GM21723 (cell line): ENCODE data around the gene TXNDC8.
"Not testable (repeated sequence)": the region's sequence is repeated elsewhere in the genome, so short reads cannot be mapped to it uniquely, and the experiment has no call there.

ENCODE experiments used
- ATAC-seq: cut with Tn5 transposase; IDR thresholded peaks from one replicate; pipeline ENCODE4 v1.9.1; 2021; ENCODE audit warnings: mild to moderate bottlenecking, moderate library complexity; ENCODE audit not compliant: unreplicated experiment

Gene TXNDC8

GRCh38 chr9:110328763-110329162 is 8.9 kb downstream of the TXNDC8 start:
- ATAC-seq = no peak

GRCh38 chr9:110327716-110328115 is 9.9 kb downstream of the TXNDC8 start:
- ATAC-seq = no peak

GRCh38 chr9:110323818-110324217 is 13.8 kb downstream of the TXNDC8 start:
- ATAC-seq = no peak

GRCh38 chr9:110320651-110321445 is 16.8 kb downstream of the TXNDC8 start:
- no peak for ATAC-seq

- no peak for ATAC-seq
Measured at GRCh38 chr9:110319781-110320492, 17.7 kb downstream of the TXNDC8 start.

GRCh38 chr9:110317911-110318310 is 19.8 kb downstream of the TXNDC8 start:
- no peak for ATAC-seq

- peak; percentile 98 for ATAC-seq
Measured at GRCh38 chr9:110316261-110317075, 21.2 kb downstream of the TXNDC8 start.

- not testable (repeated sequence) for ATAC-seq
Measured at GRCh38 chr9:110311978-110312377, 25.7 kb downstream of the TXNDC8 start.

GRCh38 chr9:110309681-110310080 is 28.0 kb downstream of the TXNDC8 start:
- no peak for ATAC-seq

GRCh38 chr9:110308633-110309038 is 29.0 kb downstream of the TXNDC8 start:
- ATAC-seq = peak; percentile 72

- no peak for ATAC-seq
Measured at GRCh38 chr9:110307191-110307590, 30.5 kb downstream of the TXNDC8 start.

GRCh38 chr9:110303133-110303532 is 34.5 kb downstream of the TXNDC8 start:
- no peak for ATAC-seq

GRCh38 chr9:110298043-110298605 is 39.5 kb downstream of the TXNDC8 start:
- no peak for ATAC-seq

- no peak for ATAC-seq
Measured at GRCh38 chr9:110293248-110293647, 44.4 kb downstream of the TXNDC8 start.

- no peak for ATAC-seq
Measured at GRCh38 chr9:110291921-110292557, 45.6 kb downstream of the TXNDC8 start.

GRCh38 chr9:110290001-110290400 is 47.7 kb downstream of the TXNDC8 start:
- no peak for ATAC-seq

- ATAC-seq = no peak
Measured at GRCh38 chr9:110288503-110288902, 49.2 kb downstream of the TXNDC8 start.

- no peak for ATAC-seq
Measured at GRCh38 chr9:110287289-110287680, 50.4 kb downstream of the TXNDC8 start.

- no peak for ATAC-seq
Measured at GRCh38 chr9:110284211-110284844, 53.3 kb downstream of the TXNDC8 start.

GRCh38 chr9:110283751-110284150 is 53.9 kb downstream of the TXNDC8 start:
- ATAC-seq = no peak
